Measurements from ENCODE around the gene COX14. TPM values are rescaled to one million over a fixed set of nuclear protein-coding genes. Genes with fewer than 3 reads are reported as not detected.

Gene COX14
- 59.1 and 93.0 TPM in 2 replicates for total RNA-seq (2014; rRNA removed; shearing (Covaris generic))

DNA sequence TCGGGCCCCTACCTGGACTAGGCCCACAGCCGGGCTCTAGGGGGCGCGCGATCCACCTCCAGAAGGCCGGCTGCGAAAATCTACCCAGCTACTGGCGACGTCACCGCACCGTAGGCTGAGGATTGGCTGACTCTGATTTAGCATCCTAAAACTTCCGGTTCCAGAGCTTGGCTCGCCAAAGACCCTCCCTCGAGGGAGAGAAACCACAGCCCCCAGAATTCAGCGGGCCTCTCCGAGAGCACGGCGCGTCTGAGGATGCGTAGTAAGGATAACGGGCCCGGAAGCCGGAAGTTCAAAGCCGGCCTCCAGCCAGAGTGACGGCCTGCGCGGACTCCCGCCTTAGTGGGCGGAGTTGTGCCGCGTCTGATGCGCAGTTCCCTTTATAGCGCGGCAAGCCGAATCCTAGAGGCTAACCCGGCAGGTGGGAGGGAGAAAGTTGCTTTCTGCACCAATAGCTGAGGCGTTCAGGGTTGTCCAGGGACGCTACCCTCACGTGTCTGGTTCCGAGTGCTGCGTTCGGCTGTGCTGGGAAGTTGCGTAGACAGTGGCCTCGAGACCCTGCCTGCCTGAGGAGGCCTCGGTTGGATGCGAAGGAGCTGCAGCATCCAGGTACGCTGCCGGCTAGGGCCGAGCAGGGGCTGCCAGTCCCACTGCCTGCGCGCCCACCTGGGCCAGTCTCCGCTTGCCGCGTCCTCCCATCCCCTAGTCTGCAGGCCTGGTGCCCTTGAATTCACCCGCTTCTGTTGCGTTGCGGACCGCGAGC lies at the start of gene COX14:
TSS of gene COX14 (plus strand) at position 544 of the 763 bp plus-strand sequence. CDS start 7,808 bp downstream, outside the sequence.
- peak; percentile 100 for DNase-seq (ENCODE audit: low spot score)
- in situ Hi-C loops (cut with HindIII; ENCODE audit: low sequenced_read_pairs): no loop called here

DNA sequence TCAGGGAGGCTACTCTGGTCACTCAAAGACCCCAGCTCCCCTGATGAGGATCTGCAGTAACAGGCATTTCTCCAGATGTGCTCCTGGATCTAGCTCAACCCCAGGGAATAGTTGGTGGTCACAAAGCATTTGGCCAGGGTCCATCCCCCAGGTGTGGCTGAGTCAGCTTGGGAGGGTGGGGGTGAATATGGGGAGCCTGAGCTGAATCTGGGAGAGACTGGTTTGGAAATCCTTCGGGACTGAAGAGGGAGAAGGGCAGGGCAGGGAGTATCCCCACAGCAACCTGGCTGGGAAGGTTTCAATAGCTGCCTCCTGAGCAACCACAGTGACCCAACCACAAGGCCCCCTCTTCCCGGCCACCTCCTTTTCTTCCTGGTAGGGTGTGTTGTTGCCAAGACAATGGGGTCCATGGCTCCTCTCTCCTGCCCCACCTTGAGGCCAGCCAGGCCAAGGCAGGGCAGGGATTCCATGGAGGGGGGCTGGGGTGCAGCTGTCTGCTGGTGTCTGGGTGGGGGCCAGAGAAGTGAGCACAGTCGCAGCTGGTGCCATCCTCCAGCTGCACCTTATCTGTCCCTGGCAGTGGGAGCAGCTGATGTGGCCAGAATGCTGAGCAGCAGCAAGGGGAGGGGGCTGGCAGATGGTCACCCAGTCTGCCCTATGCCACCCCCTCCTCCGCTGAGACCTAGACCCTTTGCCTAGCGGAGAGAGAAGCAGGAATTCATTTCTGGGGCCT lies 49.1 kb upstream of the COX14 start:
- DNase-seq (ENCODE audit: low spot score): no peak
- in situ Hi-C loops (cut with HindIII; ENCODE audit: low sequenced_read_pairs): no loop called here

GRCh38 chr12:50065726-50066310 lies 46.2 kb upstream of the COX14 start:
- in situ Hi-C loops (cut with HindIII; ENCODE audit: low sequenced_read_pairs): loop anchor here (5.0 kb wide), 1 partner anchor 99 kb away; no protein-coding TSS in a partner anchor
- DNase-seq (ENCODE audit: low spot score): no peak

DNA sequence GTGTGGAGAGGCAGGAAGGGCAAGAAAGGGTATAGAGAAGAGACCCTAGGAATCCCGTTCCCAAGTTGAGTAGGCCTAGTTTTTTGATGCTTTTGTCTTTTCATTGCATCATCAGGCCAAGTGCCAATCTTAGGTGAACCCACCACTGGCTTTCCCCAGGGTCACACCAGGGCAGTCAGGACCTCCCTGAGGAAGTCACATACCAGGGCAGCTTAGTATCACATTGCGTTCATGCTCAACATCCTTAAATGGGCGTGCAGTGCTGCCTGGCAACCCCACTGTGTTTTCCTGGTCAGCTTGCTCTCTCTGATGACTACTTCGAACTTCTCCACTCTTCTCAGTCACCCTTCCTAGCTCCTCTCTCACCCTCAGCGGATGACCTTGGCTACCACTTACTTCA lies 45.6 kb upstream of the COX14 start:
- in situ Hi-C loops (cut with HindIII; ENCODE audit: low sequenced_read_pairs): loop anchor here (5.0 kb wide), 1 partner anchor 99 kb away; no protein-coding TSS in a partner anchor
- no peak for DNase-seq (ENCODE audit: low spot score)

- DNase-seq (ENCODE audit: low spot score): no peak
- in situ Hi-C loops (cut with HindIII; ENCODE audit: low sequenced_read_pairs): loop anchor here (5.0 kb wide), 1 partner anchor 102 kb away; no protein-coding TSS in a partner anchor
These were observed 43.0 kb upstream of the COX14 start for GRCh38 chr12:50069069-50069468.

DNA sequence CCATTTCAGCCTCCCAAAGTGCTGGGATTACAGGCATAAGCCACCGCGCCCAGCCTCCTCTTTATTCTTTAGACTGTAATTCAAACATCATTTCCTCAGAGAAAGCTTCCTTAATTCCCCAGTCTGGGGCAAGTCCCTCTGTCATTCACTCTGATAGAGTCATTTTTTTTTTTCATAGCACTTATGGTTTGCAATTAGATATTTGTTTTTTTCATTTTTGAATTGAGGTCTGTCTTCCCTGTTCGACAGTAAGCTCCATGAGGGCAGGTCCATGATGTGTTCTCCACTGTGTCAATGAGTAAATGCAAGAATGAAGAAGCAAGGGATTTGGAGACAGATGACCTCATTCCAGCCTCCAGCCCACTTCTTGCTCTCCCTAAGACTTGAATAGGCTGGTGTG lies 42.5 kb upstream of the COX14 start:
- DNase-seq (ENCODE audit: low spot score): no peak
- in situ Hi-C loops (cut with HindIII; ENCODE audit: low sequenced_read_pairs): loop anchor here (5.0 kb wide), 1 partner anchor 102 kb away; no protein-coding TSS in a partner anchor

DNA sequence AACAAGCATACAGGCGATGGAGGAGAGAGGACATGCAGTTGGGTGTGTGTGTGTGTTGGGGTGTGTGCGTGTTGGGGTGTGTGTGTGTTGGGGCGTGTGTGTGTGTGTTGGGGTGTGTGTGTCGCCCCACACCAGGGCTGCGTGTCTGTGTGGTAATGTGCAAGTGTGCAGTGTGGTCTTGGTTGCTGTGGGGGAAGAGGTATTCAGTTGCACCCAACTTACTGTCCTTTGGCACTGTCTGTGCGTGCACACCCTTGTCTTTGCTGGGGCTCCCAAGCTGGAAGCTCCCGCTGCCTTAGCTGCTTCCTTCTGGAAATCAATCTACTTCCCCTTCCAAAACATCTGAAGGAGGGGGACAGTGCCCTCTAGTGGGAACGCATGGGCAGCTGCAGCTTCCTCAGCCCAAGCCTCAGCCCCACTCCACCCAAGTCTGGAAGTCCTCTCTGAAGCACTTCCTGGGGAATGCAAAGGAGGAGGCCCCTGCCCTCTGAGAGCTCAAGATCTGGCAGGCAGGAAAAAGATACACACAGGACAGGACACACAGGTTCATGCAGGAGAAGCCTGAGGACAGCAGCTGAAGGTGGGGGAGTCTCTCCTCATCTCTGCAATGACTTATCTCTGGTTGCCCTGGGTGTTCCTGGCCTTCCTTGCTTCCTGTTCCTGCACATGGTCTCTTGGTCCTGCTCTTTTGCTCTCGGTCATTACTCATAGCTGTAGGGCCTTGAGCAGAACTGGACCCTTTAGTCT lies 41.5 kb upstream of the COX14 start:
- peak; percentile 90 for DNase-seq (ENCODE audit: low spot score)
- in situ Hi-C loops (cut with HindIII; ENCODE audit: low sequenced_read_pairs): no loop called here

DNA sequence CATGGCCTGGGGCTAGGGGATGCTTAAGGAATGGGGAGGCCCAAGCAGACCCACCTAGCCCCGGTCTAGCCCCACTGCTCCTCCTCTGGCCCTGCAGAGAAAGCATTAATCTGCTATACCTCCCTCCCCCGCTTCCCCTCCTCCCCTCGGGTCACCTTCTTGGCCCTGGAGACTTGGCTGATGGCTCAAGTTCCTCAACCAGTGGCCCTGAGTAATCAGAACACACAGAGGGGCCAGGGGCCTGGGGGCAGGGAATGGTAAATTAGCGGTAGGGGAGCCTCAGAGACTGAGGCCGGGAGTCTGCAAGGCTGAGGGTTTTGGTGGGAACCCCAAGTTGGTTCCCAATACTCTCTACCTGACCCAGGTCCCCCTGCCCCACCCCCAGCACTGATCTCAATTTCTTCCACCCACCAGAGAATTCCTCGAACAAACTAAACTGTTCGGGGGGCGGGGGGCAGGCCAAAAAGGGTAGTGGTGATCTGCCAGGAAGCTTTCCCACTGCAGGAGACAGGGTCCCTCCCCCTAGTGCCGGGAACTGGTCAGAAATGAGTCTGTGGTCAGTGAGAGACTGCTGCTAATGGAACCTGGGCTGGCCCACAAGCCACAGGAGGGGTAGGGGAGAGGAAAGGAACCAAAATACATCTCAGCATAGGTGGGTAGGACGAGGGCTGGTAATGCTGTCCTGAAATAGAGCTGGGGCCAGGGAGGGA lies 39.7 kb upstream of the COX14 start:
- in situ Hi-C loops (cut with HindIII; ENCODE audit: low sequenced_read_pairs): no loop called here

GRCh38 chr12:50073206-50073605 lies 38.8 kb upstream of the COX14 start:
- in situ Hi-C loops (cut with HindIII; ENCODE audit: low sequenced_read_pairs): no loop called here
- DNase-seq (ENCODE audit: low spot score): no peak

More for the DNA sequence above, 39.7 kb upstream of the COX14 start:
- no peak for DNase-seq (ENCODE audit: low spot score)

- DNase-seq (ENCODE audit: low spot score): no peak
- in situ Hi-C loops (cut with HindIII; ENCODE audit: low sequenced_read_pairs): no loop called here
These were observed 38.3 kb upstream of the COX14 start for GRCh38 chr12:50073712-50074111.

DNA sequence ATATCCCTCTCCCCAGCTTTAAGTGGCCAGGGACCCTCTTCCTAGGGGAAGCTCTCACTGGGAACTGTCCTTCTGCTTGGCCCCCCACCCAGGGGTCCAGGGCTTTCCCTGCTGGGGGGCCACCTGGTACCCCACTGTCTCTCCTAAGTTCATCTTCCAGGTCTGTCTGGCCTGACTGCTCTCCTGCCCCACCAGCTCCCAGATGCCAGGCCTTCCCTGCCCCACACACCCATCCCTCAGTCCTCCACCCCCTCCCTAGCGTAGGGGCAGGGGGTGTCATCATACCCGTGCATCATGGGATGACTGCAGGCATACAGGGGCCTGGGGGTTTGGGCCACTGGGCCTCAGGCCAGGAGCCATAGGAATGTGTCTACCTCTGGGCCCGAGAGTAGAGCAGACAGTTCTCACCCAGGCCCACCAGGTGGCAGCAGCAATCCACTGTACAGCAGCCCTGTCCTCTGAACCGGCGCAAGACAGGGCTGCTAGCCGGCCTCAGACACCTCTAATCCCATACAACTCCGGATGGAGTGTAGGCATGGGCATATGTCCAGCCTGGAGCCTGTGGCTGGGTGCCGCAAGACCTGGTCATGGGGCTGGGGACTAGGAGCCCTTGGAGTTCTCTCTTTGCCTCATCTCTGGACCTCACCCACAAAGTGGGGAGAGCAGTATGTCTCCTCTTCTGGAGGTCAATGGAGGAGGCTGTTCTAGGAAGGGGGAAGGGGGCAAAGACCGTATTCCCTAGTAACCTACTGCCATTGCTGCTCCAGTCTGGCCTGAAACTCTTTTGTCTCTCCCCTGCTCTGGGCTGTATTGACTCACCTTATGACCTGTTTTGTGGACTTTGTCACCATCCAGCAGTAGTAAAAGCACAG lies 36.9 kb upstream of the COX14 start:
- in situ Hi-C loops (cut with HindIII; ENCODE audit: low sequenced_read_pairs): no loop called here

GRCh38 chr12:50075808-50076170 lies 36.2 kb upstream of the COX14 start:
- in situ Hi-C loops (cut with HindIII; ENCODE audit: low sequenced_read_pairs): no loop called here

More for the DNA sequence above, 36.9 kb upstream of the COX14 start:
- DNase-seq (ENCODE audit: low spot score): peak; percentile 89

DNA sequence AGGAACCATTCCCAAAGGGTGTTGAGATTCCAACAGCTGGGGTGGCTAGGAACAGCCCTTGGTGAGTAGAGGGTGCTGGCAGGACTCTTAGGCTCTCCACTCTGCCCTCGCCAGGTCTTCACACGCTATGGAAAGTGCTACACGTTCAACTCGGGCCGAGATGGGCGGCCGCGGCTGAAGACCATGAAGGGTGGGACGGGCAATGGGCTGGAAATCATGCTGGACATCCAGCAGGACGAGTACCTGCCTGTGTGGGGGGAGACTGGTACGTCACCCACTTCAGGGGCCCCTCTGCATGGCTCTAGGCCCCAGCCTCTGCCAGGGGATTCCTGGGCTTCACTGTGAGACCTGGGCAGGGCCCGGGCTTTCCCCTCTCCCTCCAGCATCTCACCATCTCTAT lies 34.9 kb upstream of the COX14 start:
- in situ Hi-C loops (cut with HindIII; ENCODE audit: low sequenced_read_pairs): no loop called here
- DNase-seq (ENCODE audit: low spot score): no peak

More at GRCh38 chr12:50075808-50076170, 36.2 kb upstream of the COX14 start:
- no peak for DNase-seq (ENCODE audit: low spot score)

GRCh38 chr12:50078281-50078680 lies 33.8 kb upstream of the COX14 start:
- DNase-seq (ENCODE audit: low spot score): no peak
- in situ Hi-C loops (cut with HindIII; ENCODE audit: low sequenced_read_pairs): no loop called here

GRCh38 chr12:50079771-50080170 lies 32.3 kb upstream of the COX14 start:
- in situ Hi-C loops (cut with HindIII; ENCODE audit: low sequenced_read_pairs): no loop called here
- no peak for DNase-seq (ENCODE audit: low spot score)

- in situ Hi-C loops (cut with HindIII; ENCODE audit: low sequenced_read_pairs): no loop called here
- DNase-seq (ENCODE audit: low spot score): no peak
These were observed 30.8 kb upstream of the COX14 start for GRCh38 chr12:50081096-50081808.

DNA sequence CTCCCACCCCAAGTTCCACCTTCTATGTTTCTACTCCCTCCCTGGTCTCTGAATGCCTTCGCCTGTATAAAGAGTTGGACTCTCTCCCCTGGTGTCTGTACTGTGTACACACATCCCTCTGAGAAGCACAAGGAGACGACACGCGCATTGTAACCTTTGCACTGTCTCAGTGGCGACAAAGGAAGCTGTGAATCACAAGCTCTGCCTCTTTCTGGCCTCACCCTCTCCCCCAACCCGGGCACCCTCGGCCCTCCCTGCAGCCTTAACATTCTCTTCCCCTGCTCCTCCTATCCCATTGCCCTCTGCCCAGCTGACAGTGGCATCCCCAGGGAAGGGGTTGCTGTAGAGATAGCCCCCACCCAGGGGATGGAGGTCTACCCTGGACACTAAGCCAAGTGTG lies 29.4 kb upstream of the COX14 start:
- in situ Hi-C loops (cut with HindIII; ENCODE audit: low sequenced_read_pairs): no loop called here
- no peak for DNase-seq (ENCODE audit: low spot score)
